Measurements from ENCODE around the gene SSX1. TPM values are rescaled to one million over a fixed set of nuclear protein-coding genes. Genes with fewer than 3 reads are reported as not detected.
"Not testable (repeated sequence)": the region's sequence is repeated elsewhere in the genome, so short reads cannot be mapped to it uniquely, and the experiment has no call there.

The SSX1 gene
- total RNA-seq, result not detected

- H3K4me3 Mint-ChIP-seq; DNase-seq; H3K27me3 Mint-ChIP-seq (ENCODE audit: low read depth); H3K4me1 Mint-ChIP-seq (ENCODE audit: low read depth); H3K9me3 Mint-ChIP-seq; H3K27ac Mint-ChIP-seq; H3K36me3 Mint-ChIP-seq (ENCODE audit: low read depth); intact Hi-C loops (cut with micrococcal nuclease); CTCF ChIA-PET: not testable (repeated sequence)
These were observed at the start of gene SSX1 for GRCh38 chrX:48255062-48255796. Gene SSX1 (plus strand): TSS chrX:48255392. CDS start chrX:48257242, 1,850 bp downstream.

GRCh38 chrX:48214341-48214740 lies 40.9 kb upstream of the SSX1 start:
- H3K4me3 Mint-ChIP-seq, result peak overlapping the region; percentile 2
- H3K36me3 Mint-ChIP-seq (ENCODE audit: low read depth); DNase-seq; CTCF ChIA-PET; H3K27me3 Mint-ChIP-seq (ENCODE audit: low read depth); H3K4me1 Mint-ChIP-seq (ENCODE audit: low read depth); H3K27ac Mint-ChIP-seq; intact Hi-C loops (cut with micrococcal nuclease); H3K9me3 Mint-ChIP-seq: not testable (repeated sequence)

DNA sequence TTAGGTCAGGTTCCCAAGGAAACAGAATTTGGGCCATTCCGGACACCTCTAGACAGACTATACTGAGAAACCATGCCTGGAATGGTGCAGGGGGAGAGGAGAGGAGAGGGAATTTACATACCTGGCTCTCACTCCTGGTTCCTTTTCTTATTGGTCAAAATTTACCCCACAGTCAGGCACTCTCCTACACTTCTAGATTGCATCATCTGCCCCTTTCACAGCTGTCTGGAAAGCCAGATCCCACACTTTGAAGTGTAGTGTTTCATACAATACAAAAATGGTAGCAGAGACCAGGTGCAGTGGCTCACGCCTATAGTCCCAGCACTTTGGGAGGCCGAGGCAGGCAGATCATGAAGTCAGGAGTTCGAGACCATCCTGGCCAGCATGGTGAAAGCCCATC lies 31.0 kb upstream of the SSX1 start:
- H3K36me3 Mint-ChIP-seq (ENCODE audit: low read depth); H3K4me1 Mint-ChIP-seq (ENCODE audit: low read depth); DNase-seq; H3K4me3 Mint-ChIP-seq; H3K27me3 Mint-ChIP-seq (ENCODE audit: low read depth); H3K9me3 Mint-ChIP-seq; intact Hi-C loops (cut with micrococcal nuclease); H3K27ac Mint-ChIP-seq: not testable (repeated sequence)
- CTCF ChIA-PET, result interaction anchor here (1.2 kb wide), 1 partner anchor 140 kb away, joined by 3 read pairs; no protein-coding TSS in a partner anchor

DNA sequence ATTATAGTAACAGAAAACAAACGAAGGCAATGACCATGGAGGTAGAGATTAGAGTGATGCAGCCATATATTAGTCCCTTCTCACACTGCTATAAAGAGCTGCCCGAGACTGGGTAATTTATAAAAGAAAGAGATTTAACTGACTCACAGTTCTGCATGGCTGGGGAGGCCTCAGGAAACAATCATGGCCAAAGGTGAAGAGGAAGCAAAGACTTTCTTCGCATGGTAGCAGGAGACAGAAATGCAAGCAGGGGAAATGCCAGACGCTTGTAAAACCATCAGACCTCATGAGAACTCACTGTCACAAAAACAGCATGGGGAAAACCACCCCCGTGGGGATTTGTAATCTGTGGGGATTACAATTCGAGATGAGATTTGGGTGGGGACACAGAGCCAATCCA lies 2.2 kb upstream of the SSX1 start:
- H3K4me1 Mint-ChIP-seq (ENCODE audit: low read depth); intact Hi-C loops (cut with micrococcal nuclease); H3K9me3 Mint-ChIP-seq; CTCF ChIA-PET; H3K27ac Mint-ChIP-seq; H3K4me3 Mint-ChIP-seq; H3K36me3 Mint-ChIP-seq (ENCODE audit: low read depth); DNase-seq; H3K27me3 Mint-ChIP-seq (ENCODE audit: low read depth): not testable (repeated sequence)

GRCh38 chrX:48274365-48274764 lies 19.2 kb downstream of the SSX1 start:
- not testable (repeated sequence) for H3K4me3 Mint-ChIP-seq, DNase-seq

GRCh38 chrX:48278958-48279357 lies 23.8 kb downstream of the SSX1 start:
- Mint-ChIP-seq H3K27me3 (ENCODE audit: low read depth) (no peaks in the 10 kb centered on the region), H3K36me3 (ENCODE audit: low read depth) (no peaks in the 10 kb centered on the region), H3K27ac (no peak overlapping the region), H3K4me1 (ENCODE audit: low read depth) (no peaks in the 10 kb centered on the region), H3K4me3 (no peak overlapping the region), H3K9me3 (no peaks in the 10 kb centered on the region)
- intact Hi-C loops (cut with micrococcal nuclease), result no loop called here
- CTCF ChIA-PET, result no interaction called here
- DNase-seq, result no peak

More at GRCh38 chrX:48274365-48274764, 19.2 kb downstream of the SSX1 start:
- H3K4me1 Mint-ChIP-seq (ENCODE audit: low read depth); H3K27ac Mint-ChIP-seq; H3K27me3 Mint-ChIP-seq (ENCODE audit: low read depth); intact Hi-C loops (cut with micrococcal nuclease); CTCF ChIA-PET; H3K9me3 Mint-ChIP-seq; H3K36me3 Mint-ChIP-seq (ENCODE audit: low read depth): not testable (repeated sequence)

GRCh38 chrX:48280729-48281128 lies 25.5 kb downstream of the SSX1 start:
- H3K27me3 Mint-ChIP-seq (ENCODE audit: low read depth); CTCF ChIA-PET; H3K4me3 Mint-ChIP-seq; DNase-seq; H3K9me3 Mint-ChIP-seq; H3K36me3 Mint-ChIP-seq (ENCODE audit: low read depth); H3K27ac Mint-ChIP-seq; intact Hi-C loops (cut with micrococcal nuclease); H3K4me1 Mint-ChIP-seq (ENCODE audit: low read depth): not testable (repeated sequence)

GRCh38 chrX:48306175-48306574 lies 51.0 kb downstream of the SSX1 start:
- H3K9me3 Mint-ChIP-seq, result no peaks in the 10 kb centered on the region
- H3K4me1 Mint-ChIP-seq (ENCODE audit: low read depth), result no peaks in the 10 kb centered on the region
- no peaks in the 10 kb centered on the region for H3K36me3 Mint-ChIP-seq (ENCODE audit: low read depth)
- H3K4me3 Mint-ChIP-seq, result no peak overlapping the region
- intact Hi-C loops (cut with micrococcal nuclease), result no loop called here
- DNase-seq, result no peak
- H3K27me3 Mint-ChIP-seq (ENCODE audit: low read depth), result no peaks in the 10 kb centered on the region
- H3K27ac Mint-ChIP-seq, result no peak overlapping the region
- CTCF ChIA-PET, result no interaction called here

- DNase-seq; H3K27me3 Mint-ChIP-seq (ENCODE audit: low read depth); CTCF ChIA-PET; H3K27ac Mint-ChIP-seq; H3K4me3 Mint-ChIP-seq; H3K36me3 Mint-ChIP-seq (ENCODE audit: low read depth); H3K9me3 Mint-ChIP-seq; H3K4me1 Mint-ChIP-seq (ENCODE audit: low read depth); intact Hi-C loops (cut with micrococcal nuclease): not testable (repeated sequence)
These were observed 58.8 kb downstream of the SSX1 start for GRCh38 chrX:48313996-48314395.

Other genes with a start within 250 kb of the SSX1 start
- gene SPACA5, start 248.4 kb upstream of the SSX1 start, total RNA-seq, result not detected
- 1 to 10 TPM; 1.3 to 1.5 TPM for gene ZNF630, start 183.8 kb upstream of the SSX1 start, total RNA-seq
- gene SPACA5B, start 124.8 kb upstream of the SSX1 start, total RNA-seq, result not detected
- not detected for gene SSX5, start 58.6 kb upstream of the SSX1 start, total RNA-seq
- gene SSX3, start 101.3 kb downstream of the SSX1 start, total RNA-seq, result not detected
- not detected for gene SSX4, start 128.1 kb downstream of the SSX1 start, total RNA-seq
- not detected for gene SSX4B, start 156.6 kb downstream of the SSX1 start, total RNA-seq
- 10 to 100 TPM; 45.0 to 45.8 TPM for gene SLC38A5, start 214.9 kb downstream of the SSX1 start, total RNA-seq
- gene FTSJ1, start 220.8 kb downstream of the SSX1 start, total RNA-seq, result 10 to 100 TPM; 66.2 to 66.8 TPM